GM12875 (cell line): Measurements from ENCODE around the gene FZD10.

Experiments
- H3K4me3 ChIP-seq: one replicate; pipeline ENCODE4 v1.5.1; 2011; ENCODE audit warnings: low read depth, low read length, control low read depth
- TF ChIP-seq, protein P1 (sequence below): IDR thresholded peaks from 2 replicates; pipeline ENCODE4 v1.5.1; 2011; ENCODE audit warnings: low read depth, mild to moderate bottlenecking, control low read depth, inconsistent platforms, low read length, moderate library complexity, borderline replicate concordance; ENCODE audit not compliant: insufficient read depth

The FZD10 gene

GRCh38 chr12:130126023-130126432 is 36.2 kb upstream of the FZD10 start:
- TF ChIP-seq, protein P1, sequence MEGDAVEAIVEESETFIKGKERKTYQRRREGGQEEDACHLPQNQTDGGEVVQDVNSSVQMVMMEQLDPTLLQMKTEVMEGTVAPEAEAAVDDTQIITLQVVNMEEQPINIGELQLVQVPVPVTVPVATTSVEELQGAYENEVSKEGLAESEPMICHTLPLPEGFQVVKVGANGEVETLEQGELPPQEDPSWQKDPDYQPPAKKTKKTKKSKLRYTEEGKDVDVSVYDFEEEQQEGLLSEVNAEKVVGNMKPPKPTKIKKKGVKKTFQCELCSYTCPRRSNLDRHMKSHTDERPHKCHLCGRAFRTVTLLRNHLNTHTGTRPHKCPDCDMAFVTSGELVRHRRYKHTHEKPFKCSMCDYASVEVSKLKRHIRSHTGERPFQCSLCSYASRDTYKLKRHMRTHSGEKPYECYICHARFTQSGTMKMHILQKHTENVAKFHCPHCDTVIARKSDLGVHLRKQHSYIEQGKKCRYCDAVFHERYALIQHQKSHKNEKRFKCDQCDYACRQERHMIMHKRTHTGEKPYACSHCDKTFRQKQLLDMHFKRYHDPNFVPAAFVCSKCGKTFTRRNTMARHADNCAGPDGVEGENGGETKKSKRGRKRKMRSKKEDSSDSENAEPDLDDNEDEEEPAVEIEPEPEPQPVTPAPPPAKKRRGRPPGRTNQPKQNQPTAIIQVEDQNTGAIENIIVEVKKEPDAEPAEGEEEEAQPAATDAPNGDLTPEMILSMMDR, result no peak
- H3K4me3 ChIP-seq, result no peak overlapping the region

DNA sequence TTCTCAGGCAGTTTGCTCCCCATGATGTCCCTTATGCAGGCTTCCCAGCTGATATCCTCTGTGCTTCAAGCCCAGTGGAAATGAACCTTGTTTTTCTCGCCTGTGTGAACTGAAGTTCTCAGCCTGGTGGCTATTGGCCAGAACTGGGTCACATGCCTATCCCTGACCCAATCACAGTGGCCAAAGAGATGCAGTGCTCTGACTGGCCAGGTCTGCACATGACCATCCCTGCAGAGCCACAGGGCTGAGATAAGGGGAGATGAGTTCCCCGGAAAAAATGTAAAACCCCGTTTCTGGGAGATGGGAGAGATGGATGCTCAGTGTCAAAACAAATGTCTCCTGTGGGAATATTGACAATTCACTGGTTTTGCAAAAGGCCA is 34.7 kb upstream of the FZD10 start:
- H3K4me3 ChIP-seq, result no peak overlapping the region
- TF ChIP-seq, protein P1, result no peak

- H3K4me3 ChIP-seq, result no peak overlapping the region
These were observed 34.1 kb upstream of the FZD10 start for GRCh38 chr12:130127912-130128789.

DNA sequence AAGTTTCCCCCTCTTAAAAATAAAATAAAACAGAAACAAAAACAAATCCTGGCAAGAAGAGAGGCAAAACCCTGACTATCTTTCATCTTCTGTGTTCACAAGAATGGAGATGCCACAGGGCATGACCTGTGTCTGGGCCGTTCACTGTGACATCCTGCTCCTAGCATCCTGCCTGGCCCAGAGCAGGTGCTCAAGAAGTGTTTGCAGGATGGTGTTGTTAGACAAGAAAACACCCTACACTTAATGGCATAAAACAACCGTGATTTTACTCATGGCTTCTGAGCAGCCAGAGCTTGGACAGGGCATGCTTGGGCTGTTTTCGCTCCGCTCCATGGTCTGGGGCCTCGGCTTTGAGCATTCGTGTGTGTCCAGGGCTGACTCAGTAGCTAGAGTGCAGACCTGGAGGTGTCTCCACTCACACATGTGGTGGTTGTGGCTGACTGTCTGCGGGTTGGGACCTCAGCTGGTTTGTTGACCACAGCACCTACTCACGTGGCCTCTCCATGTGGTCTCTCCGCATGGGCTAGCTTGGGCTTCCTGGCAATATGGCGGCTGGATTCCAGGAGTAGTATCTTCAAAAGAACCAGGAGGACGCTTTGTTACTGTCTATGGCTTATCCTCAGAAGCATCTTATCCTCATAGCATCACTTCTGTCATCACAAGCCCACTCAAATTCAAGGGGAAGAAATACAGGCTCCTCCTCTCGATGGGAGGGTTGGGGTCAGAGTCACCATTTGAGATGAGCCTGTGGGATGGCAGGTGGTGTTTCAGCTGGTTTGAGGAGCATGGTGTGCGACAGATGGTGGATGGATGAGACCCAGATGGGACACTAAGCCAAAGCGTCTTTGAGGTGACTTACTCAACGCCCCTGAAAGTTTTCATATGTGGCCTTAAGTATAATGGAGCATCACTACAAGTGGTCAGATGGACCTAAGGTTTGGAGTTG is 33.2 kb upstream of the FZD10 start:
- H3K4me3 ChIP-seq, result no peak overlapping the region
- TF ChIP-seq, protein P1, result no peak

More at GRCh38 chr12:130127912-130128789, 34.1 kb upstream of the FZD10 start:
- TF ChIP-seq, protein P1, result no peak

DNA sequence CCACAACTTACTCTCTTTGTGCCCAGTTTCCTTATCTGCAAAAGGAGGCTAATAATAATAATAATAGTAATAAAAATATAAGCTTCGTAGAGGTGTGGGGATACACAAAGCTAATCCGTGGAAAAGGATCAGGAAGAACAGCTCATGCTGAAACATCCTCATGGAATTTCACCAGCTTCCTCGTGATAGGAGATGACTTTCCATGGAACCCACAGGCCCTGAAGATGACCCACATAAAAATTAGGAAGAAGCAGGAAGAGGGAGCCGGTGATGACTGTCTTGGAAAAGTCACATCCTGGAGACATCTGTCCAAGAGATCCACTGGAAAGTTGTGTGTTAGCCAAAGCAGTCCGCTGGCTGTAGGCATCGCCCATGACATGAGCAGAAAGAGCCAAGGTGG is 31.9 kb upstream of the FZD10 start:
- no peak overlapping the region for H3K4me3 ChIP-seq
- TF ChIP-seq, protein P1, result no peak

- TF ChIP-seq, protein P1, result no peak
- H3K4me3 ChIP-seq, result no peak overlapping the region
These were observed 31.2 kb upstream of the FZD10 start for GRCh38 chr12:130131025-130131424.
